GM04503 (cell line): ENCODE data around the gene RCN2.
"Not testable (repeated sequence)": the region's sequence is repeated elsewhere in the genome, so short reads cannot be mapped to it uniquely, and the experiment has no call there.

ENCODE experiments used
- DNase-seq: peaks from one replicate; pipeline ENCODE4 v3.0.0-alpha.2; 2012; ENCODE audit warnings: low read depth

RCN2 gene

DNA sequence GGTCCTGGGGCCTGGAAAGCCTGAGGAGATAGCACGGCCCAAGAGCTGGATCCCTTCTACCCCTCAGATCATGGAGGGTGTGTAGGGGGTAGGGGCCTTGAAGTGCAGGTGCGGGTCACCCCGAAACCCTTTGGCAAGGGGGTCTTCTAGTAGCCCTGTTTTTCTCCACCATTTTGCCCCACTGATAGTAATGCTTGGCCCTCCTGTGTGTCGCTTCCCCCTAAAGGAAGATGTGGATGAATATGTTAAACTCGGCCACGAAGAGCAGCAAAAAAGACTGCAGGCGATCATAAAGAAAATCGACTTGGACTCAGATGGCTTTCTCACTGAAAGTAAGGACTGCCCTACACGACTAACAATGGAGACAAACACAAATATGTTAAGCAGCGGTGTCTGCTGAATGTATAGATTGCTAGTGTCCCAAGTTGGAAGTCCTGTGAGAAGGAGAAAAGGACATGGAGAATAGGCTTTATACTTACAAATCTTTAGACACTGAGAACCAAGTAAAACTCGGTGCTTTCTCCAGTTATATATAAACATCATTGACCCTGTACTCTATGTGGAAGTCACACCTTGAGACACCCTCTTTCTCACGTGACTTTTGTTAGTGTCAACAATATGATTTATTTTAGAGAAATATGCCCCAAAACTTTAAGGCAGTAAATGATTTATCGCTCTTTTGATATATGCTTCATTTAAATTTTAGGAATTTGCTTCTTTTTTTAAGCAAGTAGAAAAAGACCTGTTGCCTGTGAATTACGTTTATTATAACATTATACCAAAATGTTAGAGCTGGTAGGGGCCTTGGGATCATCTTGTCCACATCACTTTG, 802 bp downstream of the RCN2 start:
- no peak for DNase-seq

DNA sequence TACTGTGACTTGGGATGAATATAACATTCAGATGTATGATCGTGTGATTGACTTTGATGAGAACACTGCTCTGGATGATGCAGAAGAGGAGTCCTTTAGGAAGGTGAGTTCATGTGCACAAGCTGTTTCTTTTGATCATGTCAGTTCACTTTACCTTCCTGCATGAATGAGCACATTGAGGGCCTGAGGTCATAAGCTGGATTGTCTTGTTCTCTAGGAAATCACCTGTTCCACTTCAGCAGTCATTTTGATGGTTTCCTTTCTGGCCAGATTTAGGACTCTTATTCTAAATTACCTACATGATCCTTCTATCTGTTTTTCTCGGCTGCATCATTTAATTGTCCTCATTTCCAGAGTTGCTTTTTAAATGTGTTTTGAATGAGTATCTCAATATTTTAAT, 4.1 kb downstream of the RCN2 start:
- DNase-seq = no peak

DNA sequence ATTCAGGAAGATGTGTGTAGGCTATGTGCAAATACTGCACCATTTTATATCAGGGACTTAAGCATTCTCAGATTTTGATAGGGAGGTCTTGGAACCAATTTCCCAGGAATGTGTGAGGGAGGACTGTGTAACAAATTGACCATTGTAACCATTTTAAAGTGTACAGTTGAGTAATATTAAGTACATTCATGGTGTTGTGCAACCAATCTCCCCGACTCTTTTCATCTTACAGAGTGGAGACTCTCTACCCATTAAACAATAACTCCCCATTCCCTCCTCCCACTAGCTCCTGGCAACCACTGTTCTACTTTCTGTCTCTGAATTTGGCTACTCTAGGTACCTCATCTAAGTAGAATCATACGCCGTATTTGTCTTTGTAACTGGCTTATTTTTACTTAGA, 5.1 kb downstream of the RCN2 start:
- DNase-seq = no peak

DNA sequence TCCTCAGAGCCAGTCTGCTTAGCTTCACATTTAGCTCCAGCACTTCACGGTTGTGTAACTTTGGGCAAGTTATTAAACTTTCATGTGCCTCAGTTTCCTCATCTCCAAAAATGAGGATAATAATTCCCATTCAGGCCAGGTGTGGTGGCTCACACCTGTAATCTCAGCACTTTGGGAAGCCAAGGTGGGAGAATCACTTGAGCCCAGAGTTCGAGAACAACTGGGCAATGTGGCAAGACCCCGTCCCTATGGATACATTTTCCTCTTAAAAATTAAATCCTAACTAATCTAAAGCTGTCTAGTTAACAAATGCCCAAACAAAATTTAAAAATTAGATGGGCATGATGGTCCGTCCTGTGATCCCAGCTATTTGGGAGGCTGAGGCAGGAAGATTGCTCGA, 7.2 kb downstream of the RCN2 start:
- no peak for DNase-seq

DNA sequence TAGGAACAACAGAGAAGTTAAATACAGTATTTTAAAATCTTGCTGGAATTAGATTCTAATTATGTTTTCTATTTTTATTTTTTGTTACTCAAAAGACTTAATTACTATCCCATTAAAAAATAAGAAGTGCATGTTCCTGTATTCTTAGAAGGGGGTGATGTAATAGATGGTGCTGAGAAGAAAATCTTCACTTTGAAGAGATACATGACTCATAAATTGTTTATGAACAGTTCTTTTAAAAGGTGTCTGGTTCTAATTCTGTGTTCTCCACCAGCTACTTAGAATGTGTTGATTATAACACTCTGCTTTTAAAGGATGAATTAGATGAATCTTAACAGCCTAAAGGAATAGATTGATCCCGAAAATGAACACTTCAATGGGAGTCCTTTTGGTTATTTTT, 8.2 kb downstream of the RCN2 start:
- DNase-seq = no peak

DNA sequence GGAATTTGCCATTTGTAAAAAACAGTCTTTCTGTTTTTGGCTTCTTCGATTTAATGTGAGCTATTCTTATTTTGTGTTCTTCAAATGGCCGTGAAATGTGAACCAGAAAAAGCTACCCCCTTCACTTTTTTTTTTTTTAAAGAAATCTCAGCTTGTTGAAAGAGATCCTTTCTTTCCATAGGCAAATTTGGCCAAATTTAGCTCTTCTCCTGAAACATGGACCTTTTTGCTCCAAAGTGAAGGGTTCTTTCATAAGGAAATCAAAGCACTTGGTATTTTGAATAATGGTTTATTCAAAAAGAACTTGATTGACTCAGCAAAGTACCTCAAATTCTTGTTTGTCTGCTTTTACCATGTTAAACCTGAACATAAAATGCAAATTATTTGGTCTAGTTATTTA, 10.1 kb downstream of the RCN2 start:
- DNase-seq = no peak

DNA sequence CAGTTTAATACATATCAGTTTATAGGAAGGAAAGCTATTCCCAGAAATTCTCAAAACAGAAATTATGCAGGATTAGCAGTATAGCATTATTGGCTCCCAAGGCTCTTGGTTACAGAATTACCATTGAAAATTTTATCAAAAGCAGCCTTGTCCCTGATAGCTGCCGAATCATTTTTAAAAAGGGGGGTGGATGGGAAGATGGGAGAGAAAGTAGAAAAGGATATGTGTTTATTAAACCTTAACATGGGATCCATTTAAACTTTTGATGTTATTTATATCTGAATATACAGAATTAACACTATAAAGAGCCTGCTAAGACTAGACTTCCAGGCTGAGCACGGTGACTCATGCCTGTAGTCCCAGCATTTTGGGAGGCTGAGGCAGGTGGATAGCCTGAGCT, 10.8 kb downstream of the RCN2 start:
- no peak for DNase-seq

DNA sequence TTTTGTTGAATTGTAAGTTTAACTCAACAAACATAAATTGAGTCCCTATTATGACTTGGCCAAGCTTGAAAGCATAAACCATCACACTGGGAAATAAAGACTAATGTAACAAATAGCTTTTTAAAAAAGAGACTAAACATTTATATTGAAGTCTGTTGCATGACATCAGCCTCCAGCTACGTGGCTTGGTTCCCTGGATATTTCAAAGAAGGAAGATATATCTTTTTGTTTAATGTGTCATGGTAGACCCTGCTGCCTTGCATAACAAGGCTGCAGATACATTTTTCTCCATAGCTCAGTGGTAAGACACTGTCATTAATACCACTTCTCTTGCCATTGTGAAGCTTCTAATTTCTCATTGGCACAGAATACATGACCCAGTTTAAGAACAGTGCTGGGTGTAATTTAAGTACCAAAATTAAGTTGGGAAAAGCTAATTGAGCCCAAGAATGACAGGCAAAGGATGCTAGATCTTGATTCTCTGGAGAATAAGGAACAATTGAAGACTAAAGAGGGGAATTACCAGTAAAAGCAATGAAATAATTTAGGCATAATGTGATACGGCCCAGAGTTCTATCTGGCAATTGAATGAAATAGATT, 14.0 kb downstream of the RCN2 start:
- no peak for DNase-seq

DNA sequence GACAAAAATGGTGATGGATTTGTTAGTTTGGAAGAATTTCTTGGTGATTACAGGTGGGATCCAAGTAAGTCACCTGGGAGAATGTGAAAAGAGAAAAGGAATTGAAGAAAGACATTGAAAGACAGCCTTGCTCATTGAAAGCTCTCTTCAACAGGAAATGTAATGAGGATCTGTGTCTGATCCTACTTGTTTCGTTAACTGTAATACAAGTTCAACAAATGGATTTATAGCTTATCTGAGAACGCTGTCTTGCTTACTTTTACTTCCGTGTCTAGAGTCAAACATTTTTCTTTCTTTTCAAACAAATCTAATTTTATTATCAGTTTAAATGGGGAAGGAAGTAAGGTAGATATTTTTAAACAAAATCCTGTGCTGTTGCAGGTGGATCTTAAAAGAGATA, 15.9 kb downstream of the RCN2 start:
- no peak for DNase-seq

DNA sequence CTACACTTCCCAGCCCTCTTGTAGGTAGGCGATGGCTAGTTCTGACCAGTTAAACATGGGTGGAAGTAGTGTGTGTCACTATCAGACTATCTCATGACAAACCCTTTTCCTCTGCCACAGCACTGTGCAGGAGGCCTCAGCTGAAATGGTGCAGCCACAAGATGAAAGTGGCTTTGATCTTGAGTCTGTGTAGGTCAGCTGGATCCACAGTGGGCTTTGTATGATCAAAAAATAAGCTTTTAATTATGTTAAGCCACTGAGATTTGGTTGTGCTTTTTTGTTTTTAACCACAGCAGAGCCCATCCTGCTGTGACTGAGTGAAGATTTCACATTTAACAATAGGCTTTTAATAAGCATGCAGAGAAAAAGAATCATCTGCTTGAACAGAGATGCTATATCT, 19.7 kb downstream of the RCN2 start:
- no peak for DNase-seq

DNA sequence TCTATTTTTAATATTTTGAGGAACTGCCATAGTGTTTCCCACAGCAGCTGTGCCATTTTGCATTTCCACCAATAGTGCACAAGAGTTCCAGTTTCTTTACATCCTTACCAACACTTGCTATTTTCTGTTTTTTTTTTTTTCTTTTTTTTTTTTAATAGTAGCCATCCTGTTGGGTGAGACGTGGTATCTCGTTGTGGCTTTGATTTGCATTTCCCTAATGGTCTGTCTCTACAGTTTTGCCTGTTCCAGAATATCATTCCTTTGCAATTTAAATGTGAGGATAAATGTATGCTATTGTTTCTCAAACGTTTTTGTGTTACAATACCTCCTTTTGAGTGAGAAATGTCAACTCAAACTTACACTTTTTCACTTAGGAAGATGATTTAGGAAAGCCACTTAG, 22.4 kb downstream of the RCN2 start:
- no peak for DNase-seq

DNA sequence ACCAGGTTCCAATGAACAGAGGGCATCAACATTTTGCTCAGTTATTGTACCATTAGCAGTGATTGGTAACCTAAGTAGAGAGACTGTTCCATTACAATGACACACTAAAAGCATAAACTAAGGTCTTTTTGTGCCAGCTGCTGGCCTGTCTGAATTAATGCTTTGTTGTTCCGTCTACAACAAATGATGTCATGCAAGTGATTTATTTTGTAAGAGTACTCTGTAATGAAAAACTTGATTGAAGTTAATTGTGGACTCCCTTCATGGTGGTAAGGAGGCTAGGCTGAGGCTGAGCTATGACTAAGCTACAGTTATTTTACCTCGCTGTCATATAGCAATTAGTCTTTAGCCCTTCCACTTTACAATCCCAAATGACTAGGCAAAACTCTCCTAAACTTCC, 23.2 kb downstream of the RCN2 start:
- DNase-seq = no peak

DNA sequence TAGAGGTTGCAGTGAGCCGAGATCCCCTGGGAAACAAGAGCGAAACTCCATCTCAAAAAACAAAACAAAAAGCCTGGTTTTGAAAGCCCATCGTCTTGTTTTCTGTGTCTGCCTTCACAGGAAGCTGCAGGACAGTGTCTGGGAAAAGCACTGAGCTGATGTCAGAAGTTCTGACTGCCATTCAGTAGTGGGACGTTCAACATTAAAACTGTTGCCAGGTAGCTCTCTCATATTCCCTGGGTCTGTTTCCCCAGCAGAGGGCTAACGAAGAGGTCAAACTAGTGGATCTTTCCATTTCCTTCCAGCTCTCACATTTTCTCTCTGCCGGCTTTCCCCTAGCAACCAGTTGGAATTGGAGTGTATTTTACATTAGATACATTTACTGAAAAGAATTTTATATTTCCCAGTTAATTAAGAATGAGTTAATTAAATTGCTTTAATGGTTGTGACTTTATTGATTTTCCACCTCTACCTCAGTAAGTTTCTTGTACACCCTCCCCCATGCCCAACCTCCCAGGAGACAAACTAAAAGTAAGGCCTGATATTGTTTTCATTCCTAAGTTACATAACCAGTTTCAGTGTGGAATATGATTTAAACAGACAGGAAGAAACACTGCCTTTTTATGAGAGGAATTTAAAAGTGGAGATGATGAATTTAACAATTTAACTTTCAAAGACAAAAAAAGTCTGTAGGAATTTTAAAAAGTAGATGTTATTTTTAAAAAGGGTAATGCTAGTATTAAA, 29.9 kb downstream of the RCN2 start:
- DNase-seq = no peak

DNA sequence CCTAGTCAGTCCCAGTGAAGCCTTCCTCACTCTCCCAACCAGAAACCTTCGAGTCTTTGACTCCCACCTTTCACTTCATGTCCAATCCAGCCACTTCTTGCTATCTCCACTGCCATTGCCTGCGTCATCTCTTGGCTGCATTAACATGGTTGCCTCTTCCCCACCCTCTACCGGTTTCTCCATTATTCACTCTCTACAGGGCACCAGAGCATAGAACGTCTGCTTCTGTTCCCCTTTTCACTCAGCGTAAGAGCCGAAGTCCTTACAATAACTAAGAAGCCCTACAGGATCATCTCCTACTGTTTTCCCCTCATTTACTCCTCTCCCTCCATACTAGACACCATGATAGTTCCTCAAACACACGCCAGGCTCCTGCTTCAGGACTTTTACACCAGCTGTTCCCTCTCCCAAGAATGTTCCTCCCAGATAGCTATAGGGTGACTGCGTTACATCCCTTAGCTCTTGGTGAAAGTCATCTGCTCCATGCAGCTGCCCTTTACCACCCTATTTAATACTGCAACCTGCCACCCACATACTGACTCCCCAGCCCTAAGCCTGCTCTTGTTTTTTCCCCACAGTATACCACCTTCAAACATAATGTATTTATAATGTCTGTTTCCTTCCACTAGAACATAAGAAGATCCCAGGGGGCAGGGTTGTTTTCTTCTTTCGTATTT, 30.9 kb downstream of the RCN2 start:
- no peak for DNase-seq

DNA sequence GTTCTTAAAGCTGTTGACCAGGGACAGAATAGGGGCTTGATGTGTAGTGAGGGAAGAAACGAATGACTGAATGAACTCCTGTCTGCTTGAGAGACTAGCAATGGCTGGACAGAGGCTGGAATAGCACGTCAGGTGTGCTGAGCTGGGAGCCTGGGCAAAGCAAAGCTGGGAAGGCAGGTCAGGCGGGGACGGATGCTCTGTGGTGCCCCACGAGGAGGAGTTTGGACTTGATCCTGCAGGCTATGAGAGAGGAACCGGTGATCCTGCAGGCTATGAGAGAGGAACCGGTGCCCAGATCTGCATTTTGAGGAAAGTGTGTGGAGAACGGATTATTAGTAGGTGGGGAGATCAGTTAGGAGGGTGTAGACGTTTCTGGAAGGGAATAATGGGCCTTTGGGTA, 32.0 kb downstream of the RCN2 start:
- DNase-seq = no peak

DNA sequence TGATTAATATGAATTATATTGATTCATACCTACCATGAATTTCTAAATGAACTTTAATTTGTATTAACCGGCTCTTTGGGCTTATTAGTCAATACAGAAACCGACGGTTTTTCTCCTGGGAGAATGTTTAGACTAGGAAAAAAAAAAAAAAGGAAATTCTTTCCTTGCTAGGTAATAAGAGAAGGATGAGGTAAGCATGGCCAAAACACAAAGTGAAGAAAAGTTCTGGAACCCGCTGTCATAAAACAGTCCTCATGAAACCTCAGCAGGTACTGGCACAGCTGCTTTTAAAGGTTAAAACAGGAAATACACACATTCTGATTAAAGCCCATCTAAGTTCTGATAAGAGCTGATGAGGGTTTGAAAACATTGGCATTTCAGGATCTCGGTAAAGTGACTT, 32.6 kb downstream of the RCN2 start:
- DNase-seq = no peak

DNA sequence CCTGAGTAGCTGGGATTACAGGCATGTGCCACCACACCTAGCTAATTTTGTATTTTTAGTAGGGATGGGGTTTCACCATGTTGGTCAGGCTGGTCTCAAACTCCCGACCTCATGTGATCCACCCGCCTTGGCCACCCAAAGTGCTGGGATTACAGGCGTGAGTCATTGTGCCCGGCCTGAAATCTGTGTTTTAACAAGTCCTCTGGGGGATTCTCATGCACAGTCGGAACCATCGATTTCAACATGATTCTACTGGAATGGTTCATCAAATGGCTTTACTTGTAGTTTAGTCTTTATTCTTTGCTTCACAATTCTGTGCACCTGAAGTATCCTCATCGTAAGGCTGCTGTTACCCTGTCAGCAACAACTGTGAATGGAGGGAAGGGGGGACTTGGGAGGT, 34.5 kb downstream of the RCN2 start:
- not testable (repeated sequence) for DNase-seq

DNA sequence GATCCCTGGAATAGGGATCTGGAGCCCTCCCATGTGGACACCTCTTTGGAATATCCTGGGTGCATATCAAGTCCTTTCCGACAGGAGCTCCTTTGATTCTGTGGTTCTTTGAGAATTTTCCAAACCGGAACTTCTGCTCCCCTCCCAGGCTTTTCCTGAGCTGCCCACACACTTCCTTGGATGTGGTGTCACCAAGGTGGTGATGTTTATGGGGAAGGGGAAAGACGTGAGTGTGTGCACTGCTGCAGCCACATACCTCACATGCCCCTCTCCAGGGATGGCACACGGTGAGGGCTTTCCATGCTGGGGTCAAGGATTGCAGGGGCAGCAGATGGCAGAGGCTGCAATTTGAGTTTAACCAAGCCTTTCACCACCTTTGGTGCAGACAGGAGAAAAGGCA, 35.5 kb downstream of the RCN2 start:
- no peak for DNase-seq

DNA sequence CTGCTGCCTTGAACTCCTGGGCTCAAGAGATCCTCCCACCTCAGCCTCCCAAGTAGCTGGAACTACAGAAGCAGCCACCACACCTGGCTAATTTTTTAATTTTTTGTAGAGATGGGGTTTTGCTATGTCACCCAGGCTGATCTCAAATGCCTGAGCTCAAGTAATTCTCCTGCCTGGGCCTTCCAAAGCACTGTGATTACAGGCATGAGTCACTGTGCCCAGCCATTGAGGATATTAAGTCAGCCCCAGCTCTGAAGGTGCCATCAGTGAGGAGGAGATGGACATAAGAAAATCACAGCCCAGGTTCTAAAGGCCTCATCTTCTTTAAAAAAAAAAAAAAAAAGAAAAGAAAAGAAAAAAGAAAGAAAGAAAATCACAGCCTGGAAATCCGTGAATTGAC, 36.8 kb downstream of the RCN2 start:
- no peak for DNase-seq

DNA sequence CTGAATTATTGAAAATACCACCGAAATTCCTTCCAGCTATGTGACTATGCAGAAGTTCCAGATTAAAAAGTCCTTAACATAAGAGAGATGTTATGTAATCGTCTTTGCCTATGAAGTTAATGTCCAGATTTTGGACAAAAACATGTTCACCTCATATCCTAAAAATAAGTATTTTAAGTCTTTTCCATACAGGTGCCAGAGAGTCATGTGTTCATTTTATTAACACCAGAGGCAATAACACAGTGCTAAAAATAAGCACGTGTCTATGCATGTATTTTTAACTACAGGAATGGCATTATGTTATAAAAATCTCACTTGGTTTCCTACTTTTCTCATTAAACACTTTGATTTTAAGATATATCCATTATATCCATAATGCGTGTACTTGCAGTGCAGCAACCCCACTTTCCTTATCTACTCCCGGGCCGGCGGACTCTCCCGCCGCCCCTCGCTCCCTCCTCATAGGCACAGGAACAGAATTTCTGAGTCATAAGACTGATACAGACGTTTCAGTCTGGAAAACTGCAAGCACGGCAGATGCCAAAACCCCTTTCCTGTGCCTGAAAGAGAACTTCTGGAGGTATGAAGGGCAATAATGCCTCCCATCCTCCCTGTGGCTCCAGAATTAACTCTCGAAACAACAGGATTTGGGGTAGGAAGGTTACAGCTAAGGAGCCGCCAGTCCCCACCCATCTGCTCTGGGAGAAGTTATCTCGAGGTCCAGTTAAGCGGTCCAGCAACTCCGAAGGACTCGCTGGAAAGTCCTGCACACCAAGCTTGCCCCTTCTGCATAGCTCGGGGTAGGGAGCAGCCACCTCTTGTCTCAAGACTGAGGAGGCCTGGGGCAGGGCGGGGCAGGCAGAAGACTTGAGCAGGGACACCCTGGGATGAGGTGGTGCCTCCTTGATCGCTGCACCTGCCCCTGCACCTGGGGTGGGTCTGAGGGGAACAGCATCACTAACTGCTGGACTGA, 41.1 kb downstream of the RCN2 start:
- DNase-seq = no peak

DNA sequence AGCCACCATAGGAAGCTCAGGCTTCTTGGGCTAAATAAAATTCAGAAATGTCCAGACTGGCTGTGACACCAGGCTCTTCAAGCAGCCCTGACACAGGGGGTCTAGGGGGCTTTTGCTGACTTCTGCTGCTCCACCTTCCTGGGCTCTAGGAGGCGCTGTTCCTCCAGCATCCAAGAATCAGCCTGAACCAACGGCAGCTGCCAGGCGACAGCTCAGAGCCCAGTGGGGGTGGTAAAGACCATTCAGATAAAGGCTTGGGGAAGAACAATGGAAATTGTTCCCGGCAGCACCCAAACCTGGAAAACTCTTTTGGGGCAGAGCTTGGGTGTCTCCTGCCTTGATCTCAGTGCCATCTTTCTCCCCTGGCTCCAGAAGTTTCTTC, 41.8 kb downstream of the RCN2 start:
- DNase-seq = no peak

DNA sequence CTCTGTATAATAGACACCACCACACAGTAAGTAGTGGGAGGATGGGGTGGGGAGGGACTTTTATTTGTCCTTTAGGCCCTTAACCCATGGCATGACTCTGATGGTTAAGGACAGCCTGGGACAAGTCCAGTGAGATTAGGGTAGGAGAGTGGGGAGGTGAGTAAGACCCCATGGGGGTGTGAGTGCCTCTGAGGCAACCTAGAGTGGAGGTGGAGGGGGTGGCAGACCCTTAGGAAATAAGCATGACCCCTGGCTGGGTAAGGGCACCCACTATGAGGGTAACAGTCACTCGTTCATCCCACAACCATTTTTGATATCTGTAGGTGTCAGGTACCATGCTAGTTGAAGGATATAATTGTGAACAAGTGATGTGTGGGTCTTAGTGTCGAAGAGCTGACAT, 42.4 kb downstream of the RCN2 start:
- DNase-seq = no peak
